Measurements from ENCODE around the gene UMODL1.
A peak's percentile ranks its signal among the peaks of the same experiment; 100 is the strongest.

UMODL1 gene

GRCh38 chr21:42057851-42058437 lies 13.2 kb upstream of the UMODL1 start:
- no peak for FAIRE-seq
- DNase-seq (ENCODE audit: insufficient read length, low spot score) = no peak

GRCh38 chr21:42058631-42059111 lies 12.4 kb upstream of the UMODL1 start:
- DNase-seq (ENCODE audit: insufficient read length, low spot score) = no peak
- FAIRE-seq = no peak

- FAIRE-seq = no peak
- DNase-seq (ENCODE audit: insufficient read length, low spot score) = no peak
Observed at GRCh38 chr21:42059141-42059540, 12.0 kb upstream of the UMODL1 start.

- FAIRE-seq = no peak
Observed at GRCh38 chr21:42059721-42060120, 11.4 kb upstream of the UMODL1 start.

GRCh38 chr21:42060166-42060565 lies 11.0 kb upstream of the UMODL1 start:
- FAIRE-seq (no peak), DNase-seq (ENCODE audit: insufficient read length, low spot score) (no peak)

More at GRCh38 chr21:42059721-42060120, 11.4 kb upstream of the UMODL1 start:
- DNase-seq (ENCODE audit: insufficient read length, low spot score) = no peak

- DNase-seq (ENCODE audit: insufficient read length, low spot score) (no peak), FAIRE-seq (no peak)
Observed at GRCh38 chr21:42061195-42061985, 9.7 kb upstream of the UMODL1 start.

GRCh38 chr21:42061986-42062235 lies 9.2 kb upstream of the UMODL1 start:
- DNase-seq (ENCODE audit: insufficient read length, low spot score) = no peak

GRCh38 chr21:42062236-42063022 lies 8.7 kb upstream of the UMODL1 start:
- FAIRE-seq = no peak
- no peak for DNase-seq (ENCODE audit: insufficient read length, low spot score)

More at GRCh38 chr21:42061986-42062235, 9.2 kb upstream of the UMODL1 start:
- FAIRE-seq = no peak

- DNase-seq (ENCODE audit: insufficient read length, low spot score) (no peak), FAIRE-seq (no peak)
Observed at GRCh38 chr21:42063191-42063570, 7.9 kb upstream of the UMODL1 start.

GRCh38 chr21:42063571-42064521 lies 7.3 kb upstream of the UMODL1 start:
- FAIRE-seq (no peak), DNase-seq (ENCODE audit: insufficient read length, low spot score) (no peak)

GRCh38 chr21:42066521-42066920 lies 4.6 kb upstream of the UMODL1 start:
- FAIRE-seq = no peak
- DNase-seq (ENCODE audit: insufficient read length, low spot score) = no peak

- DNase-seq (ENCODE audit: insufficient read length, low spot score) (no peak), FAIRE-seq (no peak)
Observed at GRCh38 chr21:42067531-42068255, 3.4 kb upstream of the UMODL1 start.

GRCh38 chr21:42068256-42068545 lies 2.9 kb upstream of the UMODL1 start:
- DNase-seq (ENCODE audit: insufficient read length, low spot score) (no peak), FAIRE-seq (no peak)

GRCh38 chr21:42068592-42068991 lies 2.5 kb upstream of the UMODL1 start:
- FAIRE-seq = peak; percentile 93

GRCh38 chr21:42069327-42069726 lies 1.8 kb upstream of the UMODL1 start:
- FAIRE-seq = no peak

More at GRCh38 chr21:42068592-42068991, 2.5 kb upstream of the UMODL1 start:
- no peak for DNase-seq (ENCODE audit: insufficient read length, low spot score)

GRCh38 chr21:42069843-42070242 lies 1.3 kb upstream of the UMODL1 start:
- DNase-seq (ENCODE audit: insufficient read length, low spot score) (no peak), FAIRE-seq (no peak)

More at GRCh38 chr21:42069327-42069726, 1.8 kb upstream of the UMODL1 start:
- no peak for DNase-seq (ENCODE audit: insufficient read length, low spot score)

- FAIRE-seq (no peak), DNase-seq (ENCODE audit: insufficient read length, low spot score) (no peak)
Observed at GRCh38 chr21:42073145-42074099, 2.3 kb downstream of the UMODL1 start.

GRCh38 chr21:42075686-42076471 lies 4.8 kb downstream of the UMODL1 start:
- DNase-seq (ENCODE audit: insufficient read length, low spot score) = no peak

More at GRCh38 chr21:42075686-42076471, 4.8 kb downstream of the UMODL1 start:
- FAIRE-seq = no peak
